Activated T-helper 1 cell treated with anti-CD3 and anti-CD28 coated beads, Interleukin-12 subunit alpha, Interleukin-12 subunit beta, Interleukin-2, Interleukin-4 antibody, amounts not matched to agents 30 ng/mL and 10 ng/mL and 1 ng/mL, durations not matched to agents 14 hours and 24 hours and 36 hours (primary cell): ENCODE measurements around the gene TCEAL3. TPM values are rescaled to one million over a fixed set of nuclear protein-coding genes. Genes with fewer than 3 reads are reported as not detected.
"Not testable (repeated sequence)": the region's sequence is repeated elsewhere in the genome, so short reads cannot be mapped to it uniquely, and the experiment has no call there.

ENCODE experiments used
- DNase-seq: peaks from one replicate; pipeline ENCODE4 v3.0.0; 2021; ENCODE audit warnings: low spot score
- H3K27ac Mint-ChIP-seq: one replicate; pipeline ENCODE4 v1.8.0; 2021; ENCODE audit warnings: mild to moderate bottlenecking, mixed read lengths
- H3K27me3 Mint-ChIP-seq: one replicate; pipeline ENCODE4 v1.8.0; 2022; ENCODE audit warnings: mild to moderate bottlenecking, moderate library complexity, mixed read lengths; ENCODE audit not compliant: insufficient read depth
- H3K36me3 Mint-ChIP-seq: one replicate; pipeline ENCODE4 v1.8.0; 2021; ENCODE audit warnings: low read depth, mixed read lengths
- H3K4me1 Mint-ChIP-seq: one replicate; pipeline ENCODE4 v1.8.0; 2021; ENCODE audit warnings: low read depth, mixed read lengths
- H3K4me3 Mint-ChIP-seq: one replicate; pipeline ENCODE4 v1.8.0; 2021; ENCODE audit warnings: mild to moderate bottlenecking, moderate library complexity, mixed read lengths
- H3K9me3 Mint-ChIP-seq: one replicate; pipeline ENCODE4 v1.8.0; 2021; ENCODE audit warnings: mixed read lengths
- intact Hi-C: fragments of 100-400 bp; cut with micrococcal nuclease; formaldehyde crosslinking; loops from one replicate; pipeline ENCODE4 v1.15.1; 2024
- total RNA-seq: library from RNA; stranded (reverse); gene quantifications from 2 replicates; pipeline ENCODE4 v1.2.3, GENCODE V29; 2022

TCEAL3 gene
- total RNA-seq = 0.23 and 0.32 TPM in 2 replicates

GRCh38 chrX:103607364-103608305 lies at the start of gene TCEAL3:
Gene TCEAL3, plus strand, starts transcription at chrX:103607963. Its CDS starts 1,102 bp downstream, at chrX:103609065.
- no peak for DNase-seq
- Mint-ChIP-seq H3K4me3 (peak within 1 kb of the TSS; percentile 68), H3K4me1 (no peaks in the 10 kb centered on the region), H3K27me3 (peaks cover 16% of the 10 kb centered on the region), H3K9me3 (no peaks in the 10 kb centered on the region), H3K36me3 (no peaks in the 10 kb centered on the region), H3K27ac (no peak within 1 kb of the TSS)
- intact Hi-C loops = no loop called here

GRCh38 chrX:103560256-103560655 lies 47.5 kb upstream of the TCEAL3 start:
- H3K27ac Mint-ChIP-seq = no peak overlapping the region
- no peaks in the 10 kb centered on the region for H3K36me3 Mint-ChIP-seq
- intact Hi-C loops = no loop called here
- no peaks in the 10 kb centered on the region for H3K4me1 Mint-ChIP-seq
- H3K4me3 Mint-ChIP-seq = no peak overlapping the region
- DNase-seq = no peak
- peaks cover 4% of the 10 kb centered on the region for H3K27me3 Mint-ChIP-seq
- no peaks in the 10 kb centered on the region for H3K9me3 Mint-ChIP-seq

- peaks cover 4% of the 10 kb centered on the region for H3K27me3 Mint-ChIP-seq
- no peaks in the 10 kb centered on the region for H3K9me3 Mint-ChIP-seq
- DNase-seq = no peak
- H3K36me3 Mint-ChIP-seq = no peaks in the 10 kb centered on the region
- intact Hi-C loops = no loop called here
- H3K27ac Mint-ChIP-seq = no peak overlapping the region
- H3K4me3 Mint-ChIP-seq = no peak overlapping the region
- no peaks in the 10 kb centered on the region for H3K4me1 Mint-ChIP-seq
Observed at GRCh38 chrX:103562801-103563200, 45.0 kb upstream of the TCEAL3 start.

- Mint-ChIP-seq H3K27me3 (no peaks in the 10 kb centered on the region), H3K9me3 (no peaks in the 10 kb centered on the region), H3K36me3 (no peaks in the 10 kb centered on the region), H3K27ac (no peak overlapping the region), H3K4me3 (no peak overlapping the region), H3K4me1 (no peaks in the 10 kb centered on the region)
- intact Hi-C loops = no loop called here
- no peak for DNase-seq
Observed at GRCh38 chrX:103565197-103565596, 42.6 kb upstream of the TCEAL3 start.

- Mint-ChIP-seq H3K4me3 (no peak overlapping the region), H3K9me3 (no peaks in the 10 kb centered on the region), H3K27ac (no peak overlapping the region), H3K36me3 (no peaks in the 10 kb centered on the region), H3K27me3 (no peaks in the 10 kb centered on the region), H3K4me1 (no peaks in the 10 kb centered on the region)
- intact Hi-C loops = no loop called here
- DNase-seq = no peak
Observed at GRCh38 chrX:103565752-103566151, 42.0 kb upstream of the TCEAL3 start.

GRCh38 chrX:103571121-103571520 lies 36.6 kb upstream of the TCEAL3 start:
- DNase-seq = no peak
- H3K4me1 Mint-ChIP-seq = no peaks in the 10 kb centered on the region
- no peak overlapping the region for H3K27ac Mint-ChIP-seq
- H3K27me3 Mint-ChIP-seq = no peaks in the 10 kb centered on the region
- H3K36me3 Mint-ChIP-seq = no peaks in the 10 kb centered on the region
- intact Hi-C loops = no loop called here
- no peaks in the 10 kb centered on the region for H3K9me3 Mint-ChIP-seq
- no peak overlapping the region for H3K4me3 Mint-ChIP-seq

- no peak overlapping the region for H3K27ac Mint-ChIP-seq
- no peaks in the 10 kb centered on the region for H3K9me3 Mint-ChIP-seq
- H3K27me3 Mint-ChIP-seq = no peaks in the 10 kb centered on the region
- intact Hi-C loops = no loop called here
- no peak overlapping the region for H3K4me3 Mint-ChIP-seq
- no peak for DNase-seq
- H3K4me1 Mint-ChIP-seq = no peaks in the 10 kb centered on the region
- H3K36me3 Mint-ChIP-seq = no peaks in the 10 kb centered on the region
Observed at GRCh38 chrX:103571726-103572125, 36.0 kb upstream of the TCEAL3 start.

GRCh38 chrX:103573202-103573601 lies 34.6 kb upstream of the TCEAL3 start:
- Mint-ChIP-seq H3K4me1 (no peaks in the 10 kb centered on the region), H3K9me3 (no peaks in the 10 kb centered on the region), H3K4me3 (no peak overlapping the region), H3K27ac (no peak overlapping the region), H3K27me3 (no peaks in the 10 kb centered on the region), H3K36me3 (no peaks in the 10 kb centered on the region)
- no peak for DNase-seq
- intact Hi-C loops = no loop called here

GRCh38 chrX:103584596-103584995 lies 23.2 kb upstream of the TCEAL3 start:
- peak overlapping the region; percentile 42 for H3K4me3 Mint-ChIP-seq
- peaks cover 15% of the 10 kb centered on the region for H3K27me3 Mint-ChIP-seq
- H3K36me3 Mint-ChIP-seq = no peaks in the 10 kb centered on the region
- H3K9me3 Mint-ChIP-seq = no peaks in the 10 kb centered on the region
- H3K27ac Mint-ChIP-seq = no peak overlapping the region
- DNase-seq = no peak
- H3K4me1 Mint-ChIP-seq = no peaks in the 10 kb centered on the region
- intact Hi-C loops = no loop called here

- H3K4me1 Mint-ChIP-seq = no peaks in the 10 kb centered on the region
- peak within 1 kb of the TSS; percentile 18 for H3K27ac Mint-ChIP-seq
- H3K4me3 Mint-ChIP-seq = peak within 1 kb of the TSS; percentile 79
- DNase-seq = no peak
- no peaks in the 10 kb centered on the region for H3K9me3 Mint-ChIP-seq
- H3K36me3 Mint-ChIP-seq = no peaks in the 10 kb centered on the region
- H3K27me3 Mint-ChIP-seq = peaks cover 12% of the 10 kb centered on the region
- intact Hi-C loops = no loop called here
Observed at GRCh38 chrX:103585411-103586313, 22.1 kb upstream of the TCEAL3 start, which contains the start of gene TCEAL4. Gene TCEAL4, plus strand, starts transcription at chrX:103585515. Its CDS starts 1,161 bp downstream, at chrX:103586676.

- no peaks in the 10 kb centered on the region for H3K36me3 Mint-ChIP-seq
- peaks cover 11% of the 10 kb centered on the region for H3K27me3 Mint-ChIP-seq
- H3K27ac Mint-ChIP-seq = no peak overlapping the region
- peak overlapping the region; percentile 79 for H3K4me3 Mint-ChIP-seq
- no peaks in the 10 kb centered on the region for H3K9me3 Mint-ChIP-seq
- intact Hi-C loops = no loop called here
- H3K4me1 Mint-ChIP-seq = no peaks in the 10 kb centered on the region
- no peak for DNase-seq
Observed at GRCh38 chrX:103586314-103586646, 21.5 kb upstream of the TCEAL3 start.

- H3K36me3 Mint-ChIP-seq = no peaks in the 10 kb centered on the region
- H3K4me3 Mint-ChIP-seq = peak overlapping the region; percentile 17
- intact Hi-C loops = no loop called here
- no peak for DNase-seq
- no peak overlapping the region for H3K27ac Mint-ChIP-seq
- H3K9me3 Mint-ChIP-seq = no peaks in the 10 kb centered on the region
- H3K4me1 Mint-ChIP-seq = no peaks in the 10 kb centered on the region
- peaks cover 11% of the 10 kb centered on the region for H3K27me3 Mint-ChIP-seq
Observed at GRCh38 chrX:103586659-103587058, 21.1 kb upstream of the TCEAL3 start.

- H3K36me3 Mint-ChIP-seq, DNase-seq, H3K27ac Mint-ChIP-seq, H3K27me3 Mint-ChIP-seq, intact Hi-C loops, H3K4me3 Mint-ChIP-seq, H3K9me3 Mint-ChIP-seq, H3K4me1 Mint-ChIP-seq: not testable (repeated sequence)
Observed at GRCh38 chrX:103592295-103592694, 15.5 kb upstream of the TCEAL3 start.
